ENCODE results near the gene AR.

DNA sequence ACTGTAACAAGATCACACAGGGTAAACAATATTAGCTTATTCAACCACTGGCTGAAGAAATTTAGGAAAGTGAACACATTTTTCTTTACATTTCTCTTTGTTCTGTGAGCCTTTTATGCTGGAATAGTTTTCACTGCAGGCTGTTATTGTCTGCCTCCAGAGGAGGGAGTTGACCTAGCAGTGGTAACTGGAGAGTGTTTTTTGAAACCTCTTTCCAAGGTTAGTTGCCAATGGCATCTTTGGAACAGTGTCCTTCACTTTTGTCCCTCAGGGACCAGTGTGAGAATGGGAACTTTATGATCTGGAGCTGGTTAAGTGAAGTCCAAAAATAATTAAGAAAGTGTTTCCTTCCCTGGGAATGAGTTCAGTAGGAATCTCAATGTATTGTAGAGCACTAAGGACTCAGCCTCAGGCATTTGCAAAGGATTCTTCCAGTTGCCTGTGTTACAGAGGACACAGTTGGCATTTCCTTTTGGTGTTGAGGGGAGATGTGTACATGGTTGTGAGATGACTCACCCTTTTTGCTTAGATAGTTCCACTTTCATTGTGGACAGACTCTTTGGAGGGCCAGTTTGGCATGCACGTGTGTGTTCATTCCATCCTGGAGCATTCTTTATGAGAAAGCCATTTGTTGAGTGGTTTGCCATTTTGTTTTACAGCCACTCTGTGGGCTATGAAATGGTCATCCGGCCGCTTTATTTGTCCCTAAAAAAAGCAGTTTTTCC is 61.3 kb downstream of the AR start:
- TF ChIP-seq, protein P1, sequence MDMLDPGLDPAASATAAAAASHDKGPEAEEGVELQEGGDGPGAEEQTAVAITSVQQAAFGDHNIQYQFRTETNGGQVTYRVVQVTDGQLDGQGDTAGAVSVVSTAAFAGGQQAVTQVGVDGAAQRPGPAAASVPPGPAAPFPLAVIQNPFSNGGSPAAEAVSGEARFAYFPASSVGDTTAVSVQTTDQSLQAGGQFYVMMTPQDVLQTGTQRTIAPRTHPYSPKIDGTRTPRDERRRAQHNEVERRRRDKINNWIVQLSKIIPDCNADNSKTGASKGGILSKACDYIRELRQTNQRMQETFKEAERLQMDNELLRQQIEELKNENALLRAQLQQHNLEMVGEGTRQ (IDR thresholded peaks at IDR 0.05; ENCODE audit: low read depth, low read length) = no peak
- TF ChIP-seq, protein P2, sequence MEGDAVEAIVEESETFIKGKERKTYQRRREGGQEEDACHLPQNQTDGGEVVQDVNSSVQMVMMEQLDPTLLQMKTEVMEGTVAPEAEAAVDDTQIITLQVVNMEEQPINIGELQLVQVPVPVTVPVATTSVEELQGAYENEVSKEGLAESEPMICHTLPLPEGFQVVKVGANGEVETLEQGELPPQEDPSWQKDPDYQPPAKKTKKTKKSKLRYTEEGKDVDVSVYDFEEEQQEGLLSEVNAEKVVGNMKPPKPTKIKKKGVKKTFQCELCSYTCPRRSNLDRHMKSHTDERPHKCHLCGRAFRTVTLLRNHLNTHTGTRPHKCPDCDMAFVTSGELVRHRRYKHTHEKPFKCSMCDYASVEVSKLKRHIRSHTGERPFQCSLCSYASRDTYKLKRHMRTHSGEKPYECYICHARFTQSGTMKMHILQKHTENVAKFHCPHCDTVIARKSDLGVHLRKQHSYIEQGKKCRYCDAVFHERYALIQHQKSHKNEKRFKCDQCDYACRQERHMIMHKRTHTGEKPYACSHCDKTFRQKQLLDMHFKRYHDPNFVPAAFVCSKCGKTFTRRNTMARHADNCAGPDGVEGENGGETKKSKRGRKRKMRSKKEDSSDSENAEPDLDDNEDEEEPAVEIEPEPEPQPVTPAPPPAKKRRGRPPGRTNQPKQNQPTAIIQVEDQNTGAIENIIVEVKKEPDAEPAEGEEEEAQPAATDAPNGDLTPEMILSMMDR (conservative IDR thresholded peaks at IDR 0.05; ENCODE audit: low read depth, low read length) = no peak
- TF ChIP-seq CHD1 (IDR thresholded peaks at IDR 0.05; ENCODE audit: low read depth, low read length) (no peak), RFX5 (IDR thresholded peaks at IDR 0.05; ENCODE audit: low read depth, low read length) (no peak), RAD21 (IDR thresholded peaks at IDR 0.05; ENCODE audit: low read length) (no peak), POLR2A (IDR thresholded peaks at IDR 0.05; ENCODE audit: low read depth, low read length) (no peak)
- TF ChIP-seq, protein P3, sequence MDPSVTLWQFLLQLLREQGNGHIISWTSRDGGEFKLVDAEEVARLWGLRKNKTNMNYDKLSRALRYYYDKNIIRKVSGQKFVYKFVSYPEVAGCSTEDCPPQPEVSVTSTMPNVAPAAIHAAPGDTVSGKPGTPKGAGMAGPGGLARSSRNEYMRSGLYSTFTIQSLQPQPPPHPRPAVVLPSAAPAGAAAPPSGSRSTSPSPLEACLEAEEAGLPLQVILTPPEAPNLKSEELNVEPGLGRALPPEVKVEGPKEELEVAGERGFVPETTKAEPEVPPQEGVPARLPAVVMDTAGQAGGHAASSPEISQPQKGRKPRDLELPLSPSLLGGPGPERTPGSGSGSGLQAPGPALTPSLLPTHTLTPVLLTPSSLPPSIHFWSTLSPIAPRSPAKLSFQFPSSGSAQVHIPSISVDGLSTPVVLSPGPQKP (IDR thresholded peaks at IDR 0.05; ENCODE audit: borderline replicate concordance, low read depth, low read length) = no peak

Measured in IMR-90 (cell line).